A673 (cell line): ENCODE data around the gene CTNS.

Experiments used
- EZH2 ChIP-seq: fragments of 200-600 bp; sonication (generic); IDR thresholded peaks from 2 replicates; pipeline ENCODE4 v1.6.1; 2017; ENCODE audit warnings: borderline replicate concordance, low read depth, mild to moderate bottlenecking, mixed read lengths, antibody characterized with exemption, low read length; ENCODE audit not compliant: poor library complexity, severe bottlenecking
- TF ChIP-seq, protein P1 (sequence below): fragments of 300-800, 200-600 bp; sonication (generic); conservative IDR thresholded peaks from 2 replicates; pipeline ENCODE4 v1.5.1; 2017; ENCODE audit warnings: low read depth, mild to moderate bottlenecking, antibody characterized with exemption, low read length, moderate library complexity, mixed read lengths

DNA sequence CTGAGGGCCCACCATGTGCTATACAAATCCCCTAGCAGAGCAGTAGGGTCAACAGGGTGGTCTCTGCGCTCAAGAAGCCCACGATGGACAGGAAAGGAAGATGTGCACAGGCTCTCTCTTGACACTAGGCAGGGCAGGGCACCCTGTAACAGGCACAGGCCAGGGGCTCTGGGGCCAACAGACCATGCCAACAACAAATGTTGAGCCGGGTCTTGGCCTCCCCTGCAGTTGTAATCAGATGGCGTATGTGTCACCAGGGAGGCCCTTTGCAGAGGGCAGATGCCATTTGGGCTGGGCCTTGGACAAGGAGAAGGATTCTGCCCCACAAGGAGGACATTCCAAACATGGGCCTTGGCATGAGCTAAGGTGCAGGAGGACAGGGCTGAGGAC, 32.7 kb upstream of the CTNS start:
- TF ChIP-seq, protein P1, sequence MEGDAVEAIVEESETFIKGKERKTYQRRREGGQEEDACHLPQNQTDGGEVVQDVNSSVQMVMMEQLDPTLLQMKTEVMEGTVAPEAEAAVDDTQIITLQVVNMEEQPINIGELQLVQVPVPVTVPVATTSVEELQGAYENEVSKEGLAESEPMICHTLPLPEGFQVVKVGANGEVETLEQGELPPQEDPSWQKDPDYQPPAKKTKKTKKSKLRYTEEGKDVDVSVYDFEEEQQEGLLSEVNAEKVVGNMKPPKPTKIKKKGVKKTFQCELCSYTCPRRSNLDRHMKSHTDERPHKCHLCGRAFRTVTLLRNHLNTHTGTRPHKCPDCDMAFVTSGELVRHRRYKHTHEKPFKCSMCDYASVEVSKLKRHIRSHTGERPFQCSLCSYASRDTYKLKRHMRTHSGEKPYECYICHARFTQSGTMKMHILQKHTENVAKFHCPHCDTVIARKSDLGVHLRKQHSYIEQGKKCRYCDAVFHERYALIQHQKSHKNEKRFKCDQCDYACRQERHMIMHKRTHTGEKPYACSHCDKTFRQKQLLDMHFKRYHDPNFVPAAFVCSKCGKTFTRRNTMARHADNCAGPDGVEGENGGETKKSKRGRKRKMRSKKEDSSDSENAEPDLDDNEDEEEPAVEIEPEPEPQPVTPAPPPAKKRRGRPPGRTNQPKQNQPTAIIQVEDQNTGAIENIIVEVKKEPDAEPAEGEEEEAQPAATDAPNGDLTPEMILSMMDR = no peak
- TF ChIP-seq EZH2 = no peak
